HG03064 (cell line): ENCODE data around the gene NREP.

Experiments
- ATAC-seq: cut with Tn5 transposase; IDR thresholded peaks from one replicate; pipeline ENCODE4 v1.9.1; 2021; ENCODE audit warnings: low read depth; ENCODE audit not compliant: unreplicated experiment

NREP gene

DNA sequence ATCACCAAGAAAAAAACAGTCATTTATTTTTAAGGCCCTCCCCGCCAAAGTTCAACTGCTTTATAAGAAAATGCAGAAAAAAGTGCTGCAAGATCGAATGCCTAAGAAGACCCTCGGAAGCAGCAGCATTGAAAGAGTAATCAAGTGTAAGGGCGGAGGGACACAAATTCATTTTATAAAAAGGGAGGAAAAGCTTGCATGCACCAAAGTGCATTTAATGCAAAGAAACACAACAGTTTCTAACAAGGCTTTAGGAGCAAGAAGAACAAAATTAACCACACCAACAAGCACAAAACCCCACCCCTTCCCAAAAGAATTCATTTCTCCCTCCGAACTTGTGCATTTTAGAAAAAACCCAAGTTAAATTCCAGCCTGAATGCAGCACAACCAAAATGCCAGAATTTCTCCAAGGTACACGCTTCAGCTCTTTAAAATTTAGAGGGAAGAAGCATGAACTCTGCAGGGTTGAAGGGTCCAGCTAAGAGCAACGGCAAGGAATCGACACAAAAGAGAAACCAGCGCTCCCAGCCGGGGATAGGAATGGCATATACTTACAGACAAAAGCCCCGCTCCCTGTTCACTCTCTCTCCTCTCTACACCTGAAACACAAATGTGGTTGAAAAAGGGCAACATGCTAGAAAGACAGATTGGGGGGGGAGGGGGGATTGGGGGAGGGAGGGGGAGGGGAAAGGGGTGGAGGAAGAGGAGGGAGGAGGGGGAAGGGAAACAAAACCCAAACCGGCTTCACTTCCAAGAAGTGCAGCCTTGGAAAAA lies at the start of gene NREP:
Gene NREP (minus strand): TSS at position 614 of the 774 bp plus-strand sequence. CDS start 1,422 bp downstream, outside the sequence.
- ATAC-seq = peak; percentile 1

DNA sequence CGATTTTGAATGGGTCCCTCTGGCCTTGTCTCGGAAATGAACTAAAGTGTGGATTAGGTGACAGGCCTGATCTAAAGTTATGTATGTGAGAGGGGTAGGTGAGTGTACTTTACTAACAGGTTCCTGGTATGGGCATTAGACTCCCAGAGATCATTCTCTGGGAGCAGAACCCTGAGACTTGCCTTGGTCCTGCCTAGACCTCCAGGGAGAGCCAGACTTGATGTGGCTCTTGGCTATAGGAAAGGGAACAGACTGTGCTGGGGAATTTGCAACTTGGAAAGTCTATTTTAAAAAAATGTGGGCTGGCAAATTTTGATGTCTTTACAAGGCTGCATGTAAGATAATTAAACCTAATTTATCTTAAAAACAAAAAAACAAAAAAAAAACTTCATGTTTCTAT lies 49.8 kb upstream of the NREP start:
- no peak for ATAC-seq

- ATAC-seq = no peak
These were observed 49.2 kb upstream of the NREP start for GRCh38 chr5:111806156-111806555.

GRCh38 chr5:111805071-111805470 lies 48.1 kb upstream of the NREP start:
- no peak for ATAC-seq

GRCh38 chr5:111800351-111800750 lies 43.4 kb upstream of the NREP start:
- ATAC-seq = no peak

- no peak for ATAC-seq
These were observed 38.1 kb upstream of the NREP start for GRCh38 chr5:111795142-111795541.

DNA sequence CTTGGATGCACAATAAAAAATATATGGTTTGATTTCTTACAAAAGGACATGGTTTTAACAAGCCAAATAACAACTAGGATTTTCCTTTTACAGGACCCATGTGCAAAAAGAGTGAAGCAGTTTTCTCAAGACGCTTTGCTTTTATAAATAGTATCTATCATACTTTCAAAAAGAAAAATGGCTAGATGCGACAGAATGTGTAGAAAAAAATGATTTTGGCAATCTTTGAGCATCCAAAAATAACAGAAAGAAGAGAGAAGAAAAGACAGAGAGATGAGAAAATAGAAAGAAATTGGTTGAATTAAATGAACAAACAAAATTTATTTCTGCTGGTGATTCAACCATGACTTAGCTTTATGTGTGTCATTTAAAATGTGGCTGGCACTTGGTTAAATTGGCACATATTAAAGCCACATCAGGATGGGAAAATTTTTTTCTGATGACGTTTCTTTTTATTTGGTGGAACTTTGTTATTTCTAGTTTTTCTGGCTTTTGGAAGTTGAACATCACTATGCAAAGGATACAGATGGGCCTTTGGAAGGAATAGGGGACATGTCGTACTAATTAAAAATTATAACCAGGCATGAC lies 35.6 kb upstream of the NREP start:
- no peak for ATAC-seq

DNA sequence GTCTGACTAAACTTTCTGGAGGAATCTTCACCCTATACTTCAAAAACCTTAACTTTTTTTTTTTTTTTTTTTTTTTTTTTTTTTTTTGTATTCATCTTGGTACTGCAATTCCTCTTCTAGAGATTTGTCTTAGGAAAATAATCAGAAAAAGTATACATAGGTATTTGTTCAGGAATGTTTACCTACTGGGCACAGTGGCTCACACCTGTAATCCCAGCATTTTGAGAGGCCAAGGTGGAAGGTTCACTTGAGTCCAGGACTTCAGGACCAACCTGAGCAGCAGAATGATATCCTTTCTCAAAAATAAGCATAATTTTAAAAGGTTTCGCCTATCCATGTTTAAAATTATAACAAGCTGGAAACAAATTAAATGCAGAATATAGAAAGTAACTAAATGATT lies 33.3 kb upstream of the NREP start:
- no peak for ATAC-seq

DNA sequence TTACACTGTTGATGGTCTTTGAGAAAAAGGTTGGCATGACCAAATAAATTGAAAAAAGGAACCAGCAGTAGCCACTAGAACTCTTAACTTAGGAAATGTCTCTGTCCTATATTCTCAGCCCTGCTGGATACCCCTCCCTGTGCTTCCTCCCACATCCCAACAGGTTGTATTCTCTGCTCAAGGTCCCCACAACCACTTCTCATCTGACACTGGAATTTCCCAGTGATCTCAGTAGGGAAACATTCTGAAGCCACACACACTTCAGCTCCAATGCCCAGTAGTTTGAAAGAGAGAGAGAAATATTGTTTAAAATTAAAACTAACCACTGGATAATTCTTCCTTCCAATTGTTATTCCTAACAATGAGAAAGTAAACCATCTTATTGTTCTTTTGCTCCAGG lies 30.0 kb upstream of the NREP start:
- no peak for ATAC-seq

DNA sequence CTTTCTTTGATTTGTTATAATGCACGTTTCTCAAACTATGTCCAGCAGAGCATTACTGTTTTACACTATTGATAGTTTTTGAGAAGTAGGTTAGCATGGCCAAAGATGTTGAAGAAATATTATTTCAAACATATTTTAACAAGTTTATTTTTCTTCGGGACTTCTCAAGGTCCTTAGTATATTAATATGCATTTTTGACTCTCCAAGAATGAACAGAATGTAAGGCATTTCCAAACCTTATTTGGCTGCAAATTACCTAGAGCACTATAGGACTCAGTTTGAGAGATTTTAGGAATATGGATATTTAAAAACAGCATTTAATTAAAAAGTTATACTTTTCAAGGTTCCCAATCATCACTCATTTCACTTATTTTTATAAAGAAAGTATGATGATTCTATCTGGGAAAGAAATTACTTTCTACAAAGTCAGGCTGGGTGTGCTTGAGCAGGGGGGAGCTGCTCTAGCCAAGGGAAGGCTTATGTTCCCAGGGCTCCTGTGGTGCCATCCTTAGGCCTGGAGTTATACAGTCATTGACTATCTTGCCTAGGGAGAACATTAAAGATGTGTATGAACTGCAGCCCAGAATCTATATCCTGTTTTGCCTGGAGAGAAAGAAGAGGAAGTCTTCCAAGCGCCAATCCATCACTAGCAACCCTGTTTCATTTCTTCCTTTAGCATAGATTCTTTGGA lies 27.6 kb upstream of the NREP start:
- ATAC-seq = no peak

GRCh38 chr5:111783537-111783936 lies 26.5 kb upstream of the NREP start:
- ATAC-seq = no peak

GRCh38 chr5:111782216-111782615 lies 25.2 kb upstream of the NREP start:
- ATAC-seq = no peak

GRCh38 chr5:111781200-111781599 lies 24.2 kb upstream of the NREP start:
- ATAC-seq = no peak

- no peak for ATAC-seq
These were observed 22.9 kb upstream of the NREP start for GRCh38 chr5:111779922-111780292.

DNA sequence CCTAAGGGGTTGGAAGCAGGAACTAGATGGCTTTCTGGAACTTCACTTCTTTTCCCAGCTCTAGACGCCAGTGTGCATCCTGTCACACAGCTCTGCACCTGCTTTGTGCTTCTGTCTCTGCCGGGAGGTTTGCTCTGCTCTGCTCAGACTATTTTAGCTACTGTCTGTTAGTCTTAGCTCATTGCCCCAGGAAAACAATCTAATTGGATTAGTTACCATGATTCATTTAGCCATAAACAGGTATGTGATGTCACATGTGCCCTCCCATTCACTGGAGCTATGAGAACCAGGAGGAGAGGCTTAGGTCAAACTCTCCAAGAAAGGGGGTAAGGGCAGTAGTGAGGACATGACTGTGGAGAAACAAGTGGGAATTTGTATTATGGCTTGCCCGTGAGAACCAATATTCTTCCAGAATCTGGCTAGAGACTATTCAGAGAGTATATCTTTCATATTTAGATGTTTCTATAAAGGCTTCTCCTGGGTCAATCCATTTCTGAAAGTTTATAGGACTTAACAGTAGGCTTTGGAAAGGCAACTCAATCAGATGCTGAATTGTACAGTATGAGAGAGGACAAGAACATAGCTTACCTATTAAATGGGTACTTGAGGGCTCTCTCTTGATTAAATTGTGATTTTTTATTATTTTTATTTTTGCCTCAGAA lies 22.4 kb upstream of the NREP start:
- no peak for ATAC-seq

- no peak for ATAC-seq
These were observed 20.2 kb upstream of the NREP start for GRCh38 chr5:111776913-111777781.

GRCh38 chr5:111775224-111775623 lies 18.2 kb upstream of the NREP start:
- no peak for ATAC-seq

GRCh38 chr5:111774525-111774924 lies 17.5 kb upstream of the NREP start:
- no peak for ATAC-seq

- no peak for ATAC-seq
These were observed 15.6 kb upstream of the NREP start for GRCh38 chr5:111772456-111773122.

DNA sequence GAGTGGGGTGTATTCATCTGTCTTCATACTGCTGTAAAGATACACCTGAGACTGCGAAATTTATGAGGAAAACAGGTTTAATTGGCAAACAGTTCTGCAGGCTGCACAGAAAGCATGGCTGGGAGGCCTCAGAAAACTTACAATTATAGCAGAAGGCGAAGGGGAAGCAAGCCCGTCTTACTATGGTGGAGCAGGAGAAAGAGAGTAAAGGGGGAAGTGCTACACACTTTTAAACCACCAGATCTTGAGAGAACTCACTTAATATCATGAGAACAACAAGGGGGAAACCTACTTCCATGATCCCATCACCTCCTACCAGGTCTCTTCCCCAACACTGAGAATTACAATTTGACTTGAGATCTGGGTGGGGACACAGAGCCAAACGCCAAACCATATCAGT lies 12.5 kb upstream of the NREP start:
- no peak for ATAC-seq
